ENCODE results near the gene CLBA1. TPM values are rescaled to one million over a fixed set of nuclear protein-coding genes. Genes with fewer than 3 reads are reported as not detected.

CLBA1 gene
- total and polyA plus RNA-seq, 2 donors (not counting 1 experiment from before 2014, with no cell fraction given), result 0.63 to 5.5 TPM

- TF ChIP-seq CTCF (IDR thresholded peaks at IDR 0.05) (no peak), EZH2 (IDR thresholded peaks at IDR 0.05; ENCODE audit: borderline replicate concordance, insufficient read depth, low read depth, low read length, poor library complexity, severe bottlenecking) (no peak)
- intact Hi-C loops (cut with micrococcal nuclease), result loop anchor here (2.0 kb wide), 4 partner anchors 51 to 183 kb away; partner anchors contain the start of gene ZBTB42
- Histone ChIP-seq H4K20me1 (ENCODE audit: control insufficient read depth, insufficient read depth, low read length, poor library complexity, severe bottlenecking) (no peaks in the 10 kb centered on the region), H3K79me2 (ENCODE audit: control insufficient read depth, insufficient read depth, low read length) (no peaks in the 10 kb centered on the region), H3K27me3 (replicated peaks in 1 of 4; ENCODE audit: control extremely low read depth in 1 of 4, control insufficient read depth in 3 of 4, insufficient read depth in 4 of 4, low read length in 3 of 4) (peaks cover 0 to 13% (median 6%) of the 10 kb centered on the region in 4 experiments), H3K36me3 (replicated peaks in 1 of 2; ENCODE audit: control extremely low read depth in 1 of 2, control insufficient read depth in 1 of 2, extremely low read depth in 1 of 2, insufficient read depth in 2 of 2, low read length in 1 of 2) (no peaks in the 10 kb centered on the region), H3K27ac (ENCODE audit: low read length in 2 of 2) (no peak overlapping the region), H2AFZ (ENCODE audit: insufficient read depth, low read depth, low read length, poor library complexity, severe bottlenecking) (no peak overlapping the region), H3K4me3 (ENCODE audit: control extremely low read depth in 1 of 5, extremely low read depth in 1 of 5, insufficient read depth in 1 of 5, low read depth in 2 of 5, low read length in 4 of 5) (no peak overlapping the region), H3K9me3 (ENCODE audit: control extremely low read depth in 1 of 3, control insufficient read depth in 2 of 3, insufficient read depth in 1 of 3, low read length in 2 of 3) (no peaks in the 10 kb centered on the region), H3K9ac (ENCODE audit: low read length) (no peak overlapping the region), H3K4me2 (replicated peaks; ENCODE audit: low read depth, low read length, poor library complexity, severe bottlenecking) (no peak overlapping the region), H3K4me1 (ENCODE audit: control insufficient read depth in 2 of 2, insufficient read depth in 2 of 2, low read length in 2 of 2) (peaks cover 7 to 13% of the 10 kb centered on the region in 2 donors)
- peak; percentile 20 for DNase-seq
- WGBS (ENCODE audit: insufficient coverage), result 92% methylated on average over 14 of the region's 15 CpGs
- H3K4me1 Mint-ChIP-seq, result peaks cover 7% of the 10 kb centered on the region
- H3K27ac Mint-ChIP-seq, result peak overlapping the region; percentile 67
- peaks cover 11% of the 10 kb centered on the region for H3K27me3 Mint-ChIP-seq
- H3K4me3 Mint-ChIP-seq, result peak overlapping the region; percentile 74
- CTCF ChIA-PET, result interaction anchor here (1.0 to 3.7 kb wide), 4 partner anchors 11 to 106 kb away, joined by 4 to 29 read pairs (median 4); partner anchors contain the start of gene CDCA4
- POLR2A ChIA-PET, result interaction anchor here (2.0 kb wide), 1 partner anchor 37 kb away, joined by 14 read pairs; the partner anchor contains the start of gene CDCA4
- no peaks in the 10 kb centered on the region for H3K9me3 Mint-ChIP-seq (ENCODE audit: insufficient read depth)
- ATAC-seq (ENCODE audit: low read depth), result no peak
These were observed 1.3 kb upstream of the CLBA1 start for GRCh38 chr14:104984056-104984894.

All from B cell (primary cell).